Activated naive CD8-positive, alpha-beta T cell (primary cell): ENCODE results near the gene P2RX1.

Source experiments
- H3K27ac Mint-ChIP-seq: one replicate; pipeline ENCODE4 v1.8.0; 2021; ENCODE audit warnings: mixed read lengths
- H3K27me3 Mint-ChIP-seq: one replicate; pipeline ENCODE4 v1.8.0; 2021; ENCODE audit warnings: mixed read lengths
- H3K36me3 Mint-ChIP-seq: one replicate; pipeline ENCODE4 v1.8.0; 2021; ENCODE audit warnings: mixed read lengths
- H3K4me1 Mint-ChIP-seq: one replicate; pipeline ENCODE4 v1.8.0; 2021; ENCODE audit warnings: low read depth, mixed read lengths
- H3K4me3 Mint-ChIP-seq: one replicate; pipeline ENCODE4 v1.8.0; 2021; ENCODE audit warnings: mild to moderate bottlenecking, mixed read lengths
- H3K9me3 Mint-ChIP-seq: one replicate; pipeline ENCODE4 v1.8.0; 2021; ENCODE audit warnings: low read depth, mixed read lengths

Gene P2RX1

GRCh38 chr17:3907483-3908216 lies 8.6 kb downstream of the P2RX1 start:
- Mint-ChIP-seq H3K4me1 (peaks cover 12% of the 10 kb centered on the region), H3K4me3 (no peak overlapping the region), H3K36me3 (no peaks in the 10 kb centered on the region), H3K27me3 (no peaks in the 10 kb centered on the region), H3K27ac (no peak overlapping the region), H3K9me3 (no peaks in the 10 kb centered on the region)

- no peaks in the 10 kb centered on the region for H3K9me3 Mint-ChIP-seq
- H3K4me3 Mint-ChIP-seq = no peak overlapping the region
- H3K36me3 Mint-ChIP-seq = no peaks in the 10 kb centered on the region
- H3K27ac Mint-ChIP-seq = no peak overlapping the region
- peaks cover 9% of the 10 kb centered on the region for H3K4me1 Mint-ChIP-seq
- no peaks in the 10 kb centered on the region for H3K27me3 Mint-ChIP-seq
These were observed 9.4 kb downstream of the P2RX1 start for GRCh38 chr17:3906881-3907280.

GRCh38 chr17:3905017-3905520 lies 11.2 kb downstream of the P2RX1 start:
- no peaks in the 10 kb centered on the region for H3K36me3 Mint-ChIP-seq
- no peaks in the 10 kb centered on the region for H3K4me1 Mint-ChIP-seq
- no peak overlapping the region for H3K4me3 Mint-ChIP-seq
- H3K27me3 Mint-ChIP-seq = no peaks in the 10 kb centered on the region
- H3K9me3 Mint-ChIP-seq = no peaks in the 10 kb centered on the region
- no peak overlapping the region for H3K27ac Mint-ChIP-seq

- Mint-ChIP-seq H3K9me3 (no peaks in the 10 kb centered on the region), H3K4me1 (no peaks in the 10 kb centered on the region), H3K27ac (no peak overlapping the region), H3K36me3 (no peaks in the 10 kb centered on the region), H3K4me3 (no peak overlapping the region), H3K27me3 (no peaks in the 10 kb centered on the region)
These were observed 11.8 kb downstream of the P2RX1 start for GRCh38 chr17:3904501-3904900.

DNA sequence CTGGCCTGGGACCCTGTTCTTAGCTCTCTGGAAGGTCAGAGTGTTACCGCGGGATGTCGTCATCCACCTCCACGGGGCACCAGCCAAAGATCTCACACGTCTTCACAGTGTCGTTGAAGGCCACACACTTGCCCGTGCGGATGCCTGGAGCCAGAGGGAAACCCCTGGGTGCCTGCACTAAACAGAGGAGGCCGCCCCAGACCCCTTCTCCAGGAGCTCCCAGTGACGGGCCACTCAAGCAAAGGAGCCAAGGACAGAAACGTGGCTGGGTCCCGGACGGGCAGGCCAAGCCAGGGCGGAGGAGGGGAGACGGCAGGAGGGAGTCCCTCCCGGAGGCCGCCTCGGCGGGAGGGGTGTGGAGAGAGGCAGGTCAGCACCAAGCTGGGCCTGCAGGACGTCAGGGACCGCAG lies 12.4 kb downstream of the P2RX1 start:
- Mint-ChIP-seq H3K27ac (no peak overlapping the region), H3K9me3 (no peaks in the 10 kb centered on the region), H3K36me3 (no peaks in the 10 kb centered on the region), H3K4me1 (no peaks in the 10 kb centered on the region), H3K27me3 (no peaks in the 10 kb centered on the region), H3K4me3 (no peak overlapping the region)

DNA sequence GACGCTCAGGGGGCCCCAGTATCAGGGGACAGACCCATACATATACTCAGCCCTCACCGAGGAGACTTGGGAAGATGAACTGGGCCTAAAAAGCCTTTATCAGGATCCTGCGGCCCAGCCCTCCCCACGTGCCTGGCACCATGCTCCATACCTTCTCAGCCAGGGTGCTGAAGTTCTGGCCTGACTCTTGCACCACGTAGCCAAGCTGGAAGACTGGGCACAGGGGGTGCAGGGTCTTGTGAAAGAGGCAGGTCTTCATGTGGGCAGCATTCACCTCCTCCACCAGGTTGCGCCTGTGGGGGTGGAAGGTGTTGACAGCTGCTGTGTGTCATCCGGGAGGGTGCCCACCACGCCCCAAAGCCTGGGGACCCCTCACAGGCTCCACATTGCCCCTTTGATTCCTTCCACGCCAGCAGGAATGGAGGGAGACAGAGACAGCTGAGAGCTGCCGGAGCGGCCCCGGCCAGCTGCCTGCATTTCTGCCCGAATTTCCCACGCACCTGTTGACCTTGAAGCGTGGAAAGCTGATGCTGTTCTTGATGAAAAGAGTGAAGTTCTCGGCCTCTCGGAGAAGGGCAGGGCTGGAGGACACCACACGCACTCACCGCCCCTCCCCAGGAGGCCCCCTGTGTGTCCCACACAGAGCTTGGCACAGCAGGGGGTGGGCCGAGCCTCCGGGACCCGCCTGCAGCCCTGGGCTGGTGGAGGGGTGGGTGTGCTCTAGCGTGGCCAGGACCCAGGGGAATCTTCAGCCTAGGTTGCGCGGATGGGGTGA lies 13.0 kb downstream of the P2RX1 start:
- Mint-ChIP-seq H3K4me1 (no peaks in the 10 kb centered on the region), H3K4me3 (no peak overlapping the region), H3K27me3 (no peaks in the 10 kb centered on the region), H3K9me3 (no peaks in the 10 kb centered on the region), H3K27ac (no peak overlapping the region), H3K36me3 (no peaks in the 10 kb centered on the region)

- H3K27ac Mint-ChIP-seq = no peak overlapping the region
- H3K27me3 Mint-ChIP-seq = no peaks in the 10 kb centered on the region
- H3K36me3 Mint-ChIP-seq = no peaks in the 10 kb centered on the region
- no peak overlapping the region for H3K4me3 Mint-ChIP-seq
- no peaks in the 10 kb centered on the region for H3K9me3 Mint-ChIP-seq
- H3K4me1 Mint-ChIP-seq = no peaks in the 10 kb centered on the region
These were observed 15.6 kb downstream of the P2RX1 start for GRCh38 chr17:3900646-3901045.

GRCh38 chr17:3897731-3898130 lies 18.5 kb downstream of the P2RX1 start:
- Mint-ChIP-seq H3K27ac (no peak overlapping the region), H3K4me3 (no peak overlapping the region), H3K9me3 (no peaks in the 10 kb centered on the region), H3K4me1 (peaks cover 8% of the 10 kb centered on the region), H3K27me3 (no peaks in the 10 kb centered on the region), H3K36me3 (no peaks in the 10 kb centered on the region)

DNA sequence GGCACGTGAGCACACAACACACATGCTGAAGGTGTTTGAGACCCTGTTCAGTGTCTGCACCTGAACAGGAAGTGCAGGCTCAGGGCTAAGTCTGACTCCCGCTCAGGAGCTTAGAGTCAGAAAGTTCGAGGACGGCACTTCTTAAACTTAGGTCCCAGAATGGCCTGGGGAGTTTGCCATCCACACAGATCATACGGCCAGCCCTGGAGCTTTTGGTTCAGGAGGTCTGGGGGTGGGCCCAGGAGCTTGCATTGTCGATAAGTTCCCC lies 19.4 kb downstream of the P2RX1 start:
- no peak overlapping the region for H3K4me3 Mint-ChIP-seq
- no peaks in the 10 kb centered on the region for H3K27me3 Mint-ChIP-seq
- H3K9me3 Mint-ChIP-seq = no peaks in the 10 kb centered on the region
- H3K4me1 Mint-ChIP-seq = peaks cover 8% of the 10 kb centered on the region
- H3K36me3 Mint-ChIP-seq = no peaks in the 10 kb centered on the region
- H3K27ac Mint-ChIP-seq = no peak overlapping the region

GRCh38 chr17:3896108-3896967 lies 19.9 kb downstream of the P2RX1 start:
- Mint-ChIP-seq H3K4me1 (peaks cover 12% of the 10 kb centered on the region), H3K27ac (no peak overlapping the region), H3K27me3 (no peaks in the 10 kb centered on the region), H3K36me3 (no peaks in the 10 kb centered on the region), H3K4me3 (no peak overlapping the region), H3K9me3 (no peaks in the 10 kb centered on the region)

- H3K4me1 Mint-ChIP-seq = peaks cover 21% of the 10 kb centered on the region
- no peaks in the 10 kb centered on the region for H3K9me3 Mint-ChIP-seq
- H3K36me3 Mint-ChIP-seq = no peaks in the 10 kb centered on the region
- no peaks in the 10 kb centered on the region for H3K27me3 Mint-ChIP-seq
- no peak overlapping the region for H3K4me3 Mint-ChIP-seq
- H3K27ac Mint-ChIP-seq = no peak overlapping the region
These were observed 20.9 kb downstream of the P2RX1 start for GRCh38 chr17:3895354-3895753.

DNA sequence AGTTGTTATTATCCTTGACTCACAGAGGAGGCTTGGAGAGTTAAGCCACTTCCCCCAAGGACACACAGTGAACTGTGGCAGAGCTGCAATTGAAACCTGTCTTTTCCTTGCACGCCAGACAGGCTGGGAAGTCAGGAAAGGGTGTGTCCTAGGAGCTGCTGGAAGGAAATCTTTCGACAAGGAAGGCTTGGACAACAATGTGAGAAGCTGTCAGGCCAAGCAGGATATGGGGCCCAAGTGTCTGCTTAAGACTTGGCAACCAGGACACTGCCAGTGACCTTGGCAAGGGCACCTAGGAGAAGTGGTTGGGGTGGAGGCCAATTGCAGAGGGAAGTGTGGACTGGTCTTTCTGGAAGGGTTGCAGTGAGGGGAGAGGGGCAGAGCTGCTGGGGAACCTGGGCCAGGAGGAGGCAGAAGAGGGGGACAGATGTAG lies 21.3 kb downstream of the P2RX1 start:
- Mint-ChIP-seq H3K27me3 (no peaks in the 10 kb centered on the region), H3K4me1 (peaks cover 24% of the 10 kb centered on the region), H3K36me3 (no peaks in the 10 kb centered on the region), H3K27ac (no peak overlapping the region), H3K9me3 (no peaks in the 10 kb centered on the region), H3K4me3 (no peak overlapping the region)

- H3K4me3 Mint-ChIP-seq = peak overlapping the region; percentile 84
- no peaks in the 10 kb centered on the region for H3K9me3 Mint-ChIP-seq
- H3K27me3 Mint-ChIP-seq = no peaks in the 10 kb centered on the region
- peaks cover 24% of the 10 kb centered on the region for H3K4me1 Mint-ChIP-seq
- no peaks in the 10 kb centered on the region for H3K36me3 Mint-ChIP-seq
- H3K27ac Mint-ChIP-seq = no peak overlapping the region
These were observed 22.1 kb downstream of the P2RX1 start for GRCh38 chr17:3894188-3894587.

GRCh38 chr17:3893720-3894116 lies 22.5 kb downstream of the P2RX1 start:
- no peak overlapping the region for H3K27ac Mint-ChIP-seq
- H3K36me3 Mint-ChIP-seq = no peaks in the 10 kb centered on the region
- H3K27me3 Mint-ChIP-seq = no peaks in the 10 kb centered on the region
- H3K4me3 Mint-ChIP-seq = peak overlapping the region; percentile 84
- no peaks in the 10 kb centered on the region for H3K9me3 Mint-ChIP-seq
- H3K4me1 Mint-ChIP-seq = peaks cover 26% of the 10 kb centered on the region
